ENCODE results near the gene TMEM252.

The TMEM252 gene

GRCh38 chr9:68538200-68538599 is 2.5 kb downstream of the TMEM252 start:
- DNase-seq, result no peak

- DNase-seq, result no peak
Observed at GRCh38 chr9:68537616-68537880, 3.1 kb downstream of the TMEM252 start.

- DNase-seq, result no peak
Observed at GRCh38 chr9:68536876-68537615, 3.6 kb downstream of the TMEM252 start.

- DNase-seq, result no peak
Observed at GRCh38 chr9:68533678-68534077, 7.0 kb downstream of the TMEM252 start.

- DNase-seq, result no peak
Observed at GRCh38 chr9:68532131-68532530, 8.6 kb downstream of the TMEM252 start.

GRCh38 chr9:68530618-68531017 is 10.1 kb downstream of the TMEM252 start:
- no peak for DNase-seq

- DNase-seq, result no peak
Observed at GRCh38 chr9:68523367-68523936, 17.2 kb downstream of the TMEM252 start.

- no peak for DNase-seq
Observed at GRCh38 chr9:68522954-68523353, 17.7 kb downstream of the TMEM252 start.

GRCh38 chr9:68522131-68522530 is 18.6 kb downstream of the TMEM252 start:
- no peak for DNase-seq

GRCh38 chr9:68515326-68516017 is 25.2 kb downstream of the TMEM252 start:
- no peak for DNase-seq

- no peak for DNase-seq
Observed at GRCh38 chr9:68513981-68514380, 26.7 kb downstream of the TMEM252 start.

- no peak for DNase-seq
Observed at GRCh38 chr9:68513385-68513784, 27.3 kb downstream of the TMEM252 start.

GRCh38 chr9:68509689-68510088 is 31.0 kb downstream of the TMEM252 start:
- no peak for DNase-seq

- DNase-seq, result no peak
Observed at GRCh38 chr9:68508547-68508946, 32.1 kb downstream of the TMEM252 start.

- no peak for DNase-seq
Observed at GRCh38 chr9:68507806-68508145, 32.9 kb downstream of the TMEM252 start.

- no peak for DNase-seq
Observed at GRCh38 chr9:68507130-68507805, 33.4 kb downstream of the TMEM252 start.

GRCh38 chr9:68506551-68506950 is 34.1 kb downstream of the TMEM252 start:
- no peak for DNase-seq

- no peak for DNase-seq
Observed at GRCh38 chr9:68505681-68506409, 34.8 kb downstream of the TMEM252 start.

- no peak for DNase-seq
Observed at GRCh38 chr9:68502279-68502678, 38.4 kb downstream of the TMEM252 start.

- DNase-seq, result no peak
Observed at GRCh38 chr9:68500457-68501381, 40.0 kb downstream of the TMEM252 start.

- DNase-seq, result no peak
Observed at GRCh38 chr9:68498816-68499215, 41.9 kb downstream of the TMEM252 start.

GRCh38 chr9:68497629-68498028 is 43.1 kb downstream of the TMEM252 start:
- no peak for DNase-seq
